Lower leg skin (tissue), 3 donors: ENCODE measurements around the gene ADD2.

ENCODE experiments used
- POLR2A ChIP-seq, 2 donors: fragments of 450-650 bp; IDR thresholded peaks; one replicate each; pipeline ENCODE4 v1.6.1; 2016 to 2017; ENCODE audit warnings: antibody characterized with exemption in 2 of 2, mild to moderate bottlenecking in 1 of 2, moderate library complexity in 1 of 2
- TF ChIP-seq, protein P1 (sequence below), 3 donors: fragments of 450-650 bp; IDR thresholded peaks; one replicate each; pipeline ENCODE4 v1.5.1; 2016; ENCODE audit warnings: antibody characterized with exemption in 3 of 3, mild to moderate bottlenecking in 3 of 3, moderate library complexity in 2 of 3

GRCh38 chr2:70752396-70752795, 15.6 kb downstream of the ADD2 start:
- TF ChIP-seq, protein P1, sequence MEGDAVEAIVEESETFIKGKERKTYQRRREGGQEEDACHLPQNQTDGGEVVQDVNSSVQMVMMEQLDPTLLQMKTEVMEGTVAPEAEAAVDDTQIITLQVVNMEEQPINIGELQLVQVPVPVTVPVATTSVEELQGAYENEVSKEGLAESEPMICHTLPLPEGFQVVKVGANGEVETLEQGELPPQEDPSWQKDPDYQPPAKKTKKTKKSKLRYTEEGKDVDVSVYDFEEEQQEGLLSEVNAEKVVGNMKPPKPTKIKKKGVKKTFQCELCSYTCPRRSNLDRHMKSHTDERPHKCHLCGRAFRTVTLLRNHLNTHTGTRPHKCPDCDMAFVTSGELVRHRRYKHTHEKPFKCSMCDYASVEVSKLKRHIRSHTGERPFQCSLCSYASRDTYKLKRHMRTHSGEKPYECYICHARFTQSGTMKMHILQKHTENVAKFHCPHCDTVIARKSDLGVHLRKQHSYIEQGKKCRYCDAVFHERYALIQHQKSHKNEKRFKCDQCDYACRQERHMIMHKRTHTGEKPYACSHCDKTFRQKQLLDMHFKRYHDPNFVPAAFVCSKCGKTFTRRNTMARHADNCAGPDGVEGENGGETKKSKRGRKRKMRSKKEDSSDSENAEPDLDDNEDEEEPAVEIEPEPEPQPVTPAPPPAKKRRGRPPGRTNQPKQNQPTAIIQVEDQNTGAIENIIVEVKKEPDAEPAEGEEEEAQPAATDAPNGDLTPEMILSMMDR (IDR thresholded peaks at IDR 0.05): no peak
- TF ChIP-seq POLR2A (IDR thresholded peaks at IDR 0.05): no peak
